Sigmoid colon (tissue), 3 donors: ENCODE data around the gene TSPEAR.

Experiments
- POLR2A ChIP-seq, 2 donors: fragments of 450-650 bp; IDR thresholded peaks; one replicate each; pipeline ENCODE4 v1.6.1; 2016; ENCODE audit warnings: antibody characterized with exemption in 2 of 2, mild to moderate bottlenecking in 2 of 2, moderate library complexity in 2 of 2
- TF ChIP-seq, protein P1 (sequence below), 4 experiments: fragments of 450-650 bp in 3 of 4; fragments of 200-600 bp in 1 of 4; IDR thresholded peaks; one replicate each; pipeline ENCODE4 v1.5.1; 2016 to 2019; ENCODE audit warnings: antibody characterized with exemption in 4 of 4, mild to moderate bottlenecking in 3 of 4, moderate library complexity in 2 of 4

DNA sequence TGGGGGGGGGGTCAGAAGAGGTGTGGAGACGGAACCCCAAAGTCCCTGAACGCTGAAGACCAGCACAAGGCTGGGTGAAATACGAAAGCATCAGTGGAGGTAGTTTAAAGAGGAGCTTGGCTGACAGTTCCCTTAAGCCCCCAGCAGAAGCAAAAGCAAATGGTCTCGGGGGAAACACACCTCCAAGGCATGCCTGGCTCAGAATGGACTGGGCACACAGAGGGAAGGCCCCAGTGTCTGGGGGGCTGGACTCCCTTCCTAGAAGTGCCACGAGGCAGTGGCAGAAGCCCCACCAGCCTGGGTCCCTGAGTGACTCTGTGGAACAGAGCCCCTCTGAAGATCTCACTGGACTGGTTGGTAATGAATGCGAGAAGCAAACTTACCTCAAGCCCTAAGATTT is 46.4 kb upstream of the TSPEAR start:
- no peak for TF ChIP-seq POLR2A (IDR thresholded peaks at IDR 0.05)
- TF ChIP-seq, protein P1, sequence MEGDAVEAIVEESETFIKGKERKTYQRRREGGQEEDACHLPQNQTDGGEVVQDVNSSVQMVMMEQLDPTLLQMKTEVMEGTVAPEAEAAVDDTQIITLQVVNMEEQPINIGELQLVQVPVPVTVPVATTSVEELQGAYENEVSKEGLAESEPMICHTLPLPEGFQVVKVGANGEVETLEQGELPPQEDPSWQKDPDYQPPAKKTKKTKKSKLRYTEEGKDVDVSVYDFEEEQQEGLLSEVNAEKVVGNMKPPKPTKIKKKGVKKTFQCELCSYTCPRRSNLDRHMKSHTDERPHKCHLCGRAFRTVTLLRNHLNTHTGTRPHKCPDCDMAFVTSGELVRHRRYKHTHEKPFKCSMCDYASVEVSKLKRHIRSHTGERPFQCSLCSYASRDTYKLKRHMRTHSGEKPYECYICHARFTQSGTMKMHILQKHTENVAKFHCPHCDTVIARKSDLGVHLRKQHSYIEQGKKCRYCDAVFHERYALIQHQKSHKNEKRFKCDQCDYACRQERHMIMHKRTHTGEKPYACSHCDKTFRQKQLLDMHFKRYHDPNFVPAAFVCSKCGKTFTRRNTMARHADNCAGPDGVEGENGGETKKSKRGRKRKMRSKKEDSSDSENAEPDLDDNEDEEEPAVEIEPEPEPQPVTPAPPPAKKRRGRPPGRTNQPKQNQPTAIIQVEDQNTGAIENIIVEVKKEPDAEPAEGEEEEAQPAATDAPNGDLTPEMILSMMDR (IDR thresholded peaks at IDR 0.05), result no peak
